MM.1S (cell line): Measurements from ENCODE around the gene KCNQ4.

Experiments
- CTCF ChIP-seq: fragments of 300-600 bp; sonication (generic); IDR thresholded peaks from 2 replicates; pipeline ENCODE4 v1.5.1; 2016; ENCODE audit warnings: antibody characterized with exemption, low read length, mixed read lengths
- EZH2 ChIP-seq: fragments of 300-600 bp; sonication (generic); optimal IDR thresholded peaks from 2 replicates; pipeline ENCODE3; 2017; ENCODE audit warnings: low read depth, mild to moderate bottlenecking, antibody characterized with exemption, low read length, mixed read lengths
- EZH2phosphoT487 ChIP-seq: fragments of 300-600 bp; sonication (generic); IDR thresholded peaks from 2 replicates; pipeline ENCODE4 v1.6.1; 2018; ENCODE audit warnings: antibody characterized with exemption, low read length

DNA sequence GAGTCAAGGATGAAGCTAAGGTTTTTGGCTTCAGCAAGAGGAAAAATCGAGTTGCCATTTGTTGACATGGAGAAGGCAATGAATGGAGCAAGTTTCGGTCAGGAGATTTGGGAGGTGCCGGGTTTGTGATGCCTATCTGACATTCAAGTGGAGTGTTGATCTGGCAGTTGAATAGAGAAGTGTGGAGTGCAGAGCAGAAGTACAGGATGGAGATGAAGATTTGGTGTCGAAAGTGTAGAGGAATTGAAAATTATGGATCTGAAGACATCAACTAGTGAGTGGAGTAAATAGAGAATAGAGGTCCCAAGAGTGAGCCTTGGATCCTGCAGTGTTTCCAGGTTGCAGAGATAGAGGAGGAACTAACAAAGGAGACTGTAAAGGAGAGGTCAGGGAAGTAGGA is 52.7 kb downstream of the KCNQ4 start:
- TF ChIP-seq EZH2 (no peak), CTCF (no peak), EZH2phosphoT487 (no peak)
